Measurements from ENCODE around the gene SLC25A2. TPM values are rescaled to one million over a fixed set of nuclear protein-coding genes. Genes with fewer than 3 reads are reported as not detected.
"Not testable (repeated sequence)": the region's sequence is repeated elsewhere in the genome, so short reads cannot be mapped to it uniquely, and the experiment has no call there.

SLC25A2 gene
- total and polyA plus RNA-seq, 8 donors: 0.43 to 4.8 TPM; not detected in 6

- 8 to 17% (median 13%) methylated on average over 27 of the region's 27 CpGs for WGBS, 5 donors
- Histone ChIP-seq H3K27me3 (peaks cover 0 to 58% (median 15%) of the 10 kb centered on the region in 3 donors), H3K36me3 (no peaks in the 10 kb centered on the region), H3K4me3 (peak within 1 kb of the TSS in 3 of 4 donors; percentile 18 to 29 (median 26)), H3K4me1 (no peaks in the 10 kb centered on the region), H3K9me3 (peaks cover 33 to 96% (median 87%) of the 10 kb centered on the region in 4 donors), H3K27ac (no peak within 1 kb of the TSS)
- DNase-seq: peak in 1 of 2 donors; percentile 55
- TF ChIP-seq CTCF (IDR thresholded peaks at IDR 0.05): no peak
- no peak for TF ChIP-seq EP300 (IDR thresholded peaks at IDR 0.05)
- TF ChIP-seq POLR2AphosphoS5 (IDR thresholded peaks at IDR 0.05): no peak
- no peak for TF ChIP-seq POLR2A (IDR thresholded peaks at IDR 0.05)
- intact Hi-C loops (cut with DNase I; ENCODE audit: low total_unique reads): no loop called here
Measured at GRCh38 chr5:141338538-141339306, 34.9 kb upstream of the SLC25A2 start, which contains the start of gene PCDHGA2. Gene PCDHGA2 (plus strand): TSS chr5:141338760.

DNA sequence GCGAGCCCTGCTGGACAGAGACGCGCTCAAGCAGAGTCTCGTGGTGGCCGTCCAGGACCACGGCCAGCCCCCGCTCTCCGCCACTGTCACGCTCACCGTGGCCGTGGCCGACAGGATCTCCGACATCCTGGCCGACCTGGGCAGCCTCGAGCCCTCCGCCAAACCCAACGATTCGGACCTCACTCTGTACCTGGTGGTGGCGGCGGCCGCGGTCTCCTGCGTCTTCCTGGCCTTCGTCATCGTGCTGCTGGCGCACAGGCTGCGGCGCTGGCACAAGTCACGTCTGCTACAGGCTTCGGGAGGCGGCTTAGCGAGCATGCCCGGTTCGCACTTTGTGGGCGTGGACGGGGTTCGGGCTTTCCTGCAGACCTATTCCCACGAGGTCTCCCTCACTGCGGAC, 28.7 kb upstream of the SLC25A2 start:
- 20 to 44% (median 42%) methylated on average over 6 to 39 of the region's 39 CpGs for WGBS, 5 donors
- DNase-seq; H3K4me1 ChIP-seq; H3K36me3 ChIP-seq; H3K27ac ChIP-seq; H3K4me3 ChIP-seq; intact Hi-C loops (cut with DNase I; ENCODE audit: low total_unique reads): not testable (repeated sequence)
- peaks cover 20 to 95% (median 82%) of the 10 kb centered on the region in 4 donors for H3K9me3 ChIP-seq
- peaks cover 0 to 66% (median 28%) of the 10 kb centered on the region in 3 donors for H3K27me3 ChIP-seq

GRCh38 chr5:141330299-141331080, 26.6 kb upstream of the SLC25A2 start, which contains the start of gene PCDHGA1:
Gene PCDHGA1 (plus strand): TSS chr5:141330514.
- DNase-seq: peak in 1 of 2 donors; percentile 27
- Histone ChIP-seq H3K36me3 (peaks cover 0 to 5% (median 0%) of the 10 kb centered on the region in 4 donors), H3K9me3 (peaks cover 25 to 97% (median 87%) of the 10 kb centered on the region in 4 donors), H3K4me3 (no peak within 1 kb of the TSS), H3K27ac (no peak within 1 kb of the TSS), H3K4me1 (no peaks in the 10 kb centered on the region), H3K27me3 (peaks cover 0 to 70% (median 28%) of the 10 kb centered on the region in 3 donors)
- 22 to 32% (median 27%) methylated on average over 21 of the region's 21 CpGs for WGBS, 5 donors
- TF ChIP-seq EP300 (IDR thresholded peaks at IDR 0.05) (no peak), POLR2AphosphoS5 (IDR thresholded peaks at IDR 0.05) (no peak), POLR2A (IDR thresholded peaks at IDR 0.05) (no peak), CTCF (IDR thresholded peaks at IDR 0.05) (no peak)
- intact Hi-C loops (cut with DNase I; ENCODE audit: low total_unique reads): no loop called here

DNA sequence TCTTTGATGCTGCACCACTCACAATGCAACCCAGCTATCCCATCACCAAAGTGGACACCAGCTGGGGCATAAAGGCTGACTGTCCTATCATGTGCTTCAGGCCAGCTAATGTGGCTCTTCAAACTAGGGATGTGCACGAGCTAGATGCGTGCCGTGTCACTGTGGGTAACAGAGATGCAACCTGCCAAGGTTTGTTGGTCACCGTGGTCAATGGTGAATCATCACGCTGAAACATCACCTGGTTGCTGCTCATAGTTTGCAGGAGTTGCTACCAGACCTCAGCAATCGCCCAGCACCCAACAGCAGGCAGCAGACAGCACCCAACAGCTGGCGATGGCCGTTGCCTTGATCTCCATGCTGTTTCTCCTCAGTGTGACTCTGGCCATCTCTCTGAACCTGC, 24.4 kb upstream of the SLC25A2 start:
- 78 to 82% (median 81%) methylated on average over 3 to 8 of the region's 8 CpGs for WGBS, 5 donors
- Histone ChIP-seq H3K36me3 (peaks cover 0 to 5% (median 0%) of the 10 kb centered on the region in 4 donors), H3K27ac (no peak overlapping the region), H3K4me3 (no peak overlapping the region), H3K9me3 (peaks cover 21 to 97% (median 81%) of the 10 kb centered on the region in 4 donors), H3K4me1 (no peaks in the 10 kb centered on the region), H3K27me3 (peaks cover 0 to 54% (median 20%) of the 10 kb centered on the region in 3 donors)
- TF ChIP-seq POLR2AphosphoS5 (IDR thresholded peaks at IDR 0.05) (no peak), EP300 (IDR thresholded peaks at IDR 0.05) (no peak), CTCF (IDR thresholded peaks at IDR 0.05) (no peak)
- no peak for DNase-seq
- intact Hi-C loops (cut with DNase I; ENCODE audit: low total_unique reads): loop anchor here (10.0 kb wide), 1 partner anchor 207 kb away; no protein-coding TSS in a partner anchor

All from stomach (tissue), 9 donors.